Cortex of kidney (tissue), 1 donor: ENCODE measurements around the gene USP9Y.
"Not testable (repeated sequence)": the region's sequence is repeated elsewhere in the genome, so short reads cannot be mapped to it uniquely, and the experiment has no call there.

Experiments
- DNase-seq: peaks from one replicate; lab custom pipeline; 2025; lab: John Stamatoyannopoulos, UW

The USP9Y gene

GRCh38 chrY:12701181-12701695, at the start of gene USP9Y:
Gene USP9Y (plus strand): TSS chrY:12701231. CDS start chrY:12709448, 8,217 bp downstream.
- DNase-seq, result no peak

- no peak for DNase-seq
Measured at GRCh38 chrY:12651621-12652036, 49.4 kb upstream of the USP9Y start.

GRCh38 chrY:12661745-12662681, 39.0 kb upstream of the USP9Y start:
- no peak for DNase-seq

GRCh38 chrY:12662745-12663591, 38.1 kb upstream of the USP9Y start:
- no peak for DNase-seq

- DNase-seq, result not testable (repeated sequence)
Measured at GRCh38 chrY:12663845-12664244, 37.2 kb upstream of the USP9Y start.

GRCh38 chrY:12678111-12678510, 22.9 kb upstream of the USP9Y start:
- no peak for DNase-seq

GRCh38 chrY:12681535-12681934, 19.5 kb upstream of the USP9Y start:
- DNase-seq, result no peak

GRCh38 chrY:12688337-12688736, 12.7 kb upstream of the USP9Y start:
- DNase-seq, result no peak

GRCh38 chrY:12700087-12700486, 944 bp upstream of the USP9Y start:
- DNase-seq, result no peak

GRCh38 chrY:12702174-12702573, 1.1 kb downstream of the USP9Y start:
- DNase-seq, result no peak

- no peak for DNase-seq
Measured at GRCh38 chrY:12710460-12710859, 9.4 kb downstream of the USP9Y start.

GRCh38 chrY:12715376-12715775, 14.3 kb downstream of the USP9Y start:
- DNase-seq, result no peak

GRCh38 chrY:12729746-12730145, 28.7 kb downstream of the USP9Y start:
- DNase-seq, result no peak

GRCh38 chrY:12733625-12734024, 32.6 kb downstream of the USP9Y start:
- DNase-seq, result no peak

- DNase-seq, result no peak
Measured at GRCh38 chrY:12734051-12734450, 33.0 kb downstream of the USP9Y start.

GRCh38 chrY:12741414-12741813, 40.4 kb downstream of the USP9Y start:
- no peak for DNase-seq

- no peak for DNase-seq
Measured at GRCh38 chrY:12742725-12743124, 41.7 kb downstream of the USP9Y start.

- DNase-seq, result no peak
Measured at GRCh38 chrY:12744091-12744490, 43.1 kb downstream of the USP9Y start.

- no peak for DNase-seq
Measured at GRCh38 chrY:12749293-12749692, 48.3 kb downstream of the USP9Y start.

GRCh38 chrY:12752856-12753255, 51.8 kb downstream of the USP9Y start:
- no peak for DNase-seq

GRCh38 chrY:12756021-12756420, 55.0 kb downstream of the USP9Y start:
- DNase-seq, result no peak

GRCh38 chrY:12765976-12766375, 64.9 kb downstream of the USP9Y start:
- DNase-seq, result no peak

- no peak for DNase-seq
Measured at GRCh38 chrY:12784521-12784920, 83.5 kb downstream of the USP9Y start.
